ENCODE results near the gene PIAS4. TPM values are rescaled to one million over a fixed set of nuclear protein-coding genes. Genes with fewer than 3 reads are reported as not detected.
A peak's percentile ranks its signal among the peaks of the same experiment; 100 is the strongest.

The PIAS4 gene
- total RNA-seq, 1 donor from 2014 or later, result 48.0 TPM

DNA sequence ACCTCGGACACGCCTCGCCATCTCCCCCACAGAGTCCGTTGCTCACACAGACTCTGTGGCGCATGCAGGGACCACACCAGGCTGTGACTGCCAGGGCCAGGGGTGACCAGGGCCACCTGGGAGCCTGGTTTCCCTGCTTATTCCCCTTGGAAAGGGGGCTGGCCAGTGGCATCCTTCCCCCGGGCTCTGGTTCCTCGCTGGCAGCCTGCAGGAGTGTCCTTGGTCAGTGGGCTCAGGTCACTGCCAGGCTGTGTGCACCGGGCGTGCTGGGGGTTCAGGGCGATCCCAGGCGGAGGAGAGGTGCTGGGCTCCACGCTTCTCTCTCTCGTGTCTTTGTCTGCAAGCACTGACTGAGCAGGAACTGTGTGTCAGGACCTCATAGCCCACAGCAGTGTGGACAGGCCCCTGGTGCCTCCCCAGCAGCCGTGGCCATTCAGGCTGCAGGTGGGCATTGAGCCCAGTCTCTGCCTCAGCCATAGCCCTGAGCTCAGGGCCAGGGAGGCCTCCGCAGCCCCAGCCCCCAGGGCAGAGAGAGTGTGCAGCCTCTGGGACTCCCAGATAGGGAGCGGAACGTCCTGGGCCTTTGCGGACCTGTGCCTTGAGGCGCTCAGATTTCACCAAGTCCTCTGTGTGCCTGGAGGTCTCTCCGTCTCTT lies 6.5 kb downstream of the PIAS4 start:
- Mint-ChIP-seq H3K4me1 (peaks cover 43% of the 10 kb centered on the region), H3K27me3 (ENCODE audit: low read depth) (no peaks in the 10 kb centered on the region), H3K4me3 (no peak overlapping the region), H3K27ac (peak overlapping the region; percentile 56), H3K9me3 (no peaks in the 10 kb centered on the region), H3K36me3 (peaks cover 7% of the 10 kb centered on the region)
- DNase-seq (ENCODE audit: low spot score in 2 of 2, unreplicated experiment in 2 of 2), result no peak
- TF ChIP-seq, protein P1, sequence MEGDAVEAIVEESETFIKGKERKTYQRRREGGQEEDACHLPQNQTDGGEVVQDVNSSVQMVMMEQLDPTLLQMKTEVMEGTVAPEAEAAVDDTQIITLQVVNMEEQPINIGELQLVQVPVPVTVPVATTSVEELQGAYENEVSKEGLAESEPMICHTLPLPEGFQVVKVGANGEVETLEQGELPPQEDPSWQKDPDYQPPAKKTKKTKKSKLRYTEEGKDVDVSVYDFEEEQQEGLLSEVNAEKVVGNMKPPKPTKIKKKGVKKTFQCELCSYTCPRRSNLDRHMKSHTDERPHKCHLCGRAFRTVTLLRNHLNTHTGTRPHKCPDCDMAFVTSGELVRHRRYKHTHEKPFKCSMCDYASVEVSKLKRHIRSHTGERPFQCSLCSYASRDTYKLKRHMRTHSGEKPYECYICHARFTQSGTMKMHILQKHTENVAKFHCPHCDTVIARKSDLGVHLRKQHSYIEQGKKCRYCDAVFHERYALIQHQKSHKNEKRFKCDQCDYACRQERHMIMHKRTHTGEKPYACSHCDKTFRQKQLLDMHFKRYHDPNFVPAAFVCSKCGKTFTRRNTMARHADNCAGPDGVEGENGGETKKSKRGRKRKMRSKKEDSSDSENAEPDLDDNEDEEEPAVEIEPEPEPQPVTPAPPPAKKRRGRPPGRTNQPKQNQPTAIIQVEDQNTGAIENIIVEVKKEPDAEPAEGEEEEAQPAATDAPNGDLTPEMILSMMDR (IDR thresholded peaks at IDR 0.05; ENCODE audit: unreplicated experiment), result no peak

DNA sequence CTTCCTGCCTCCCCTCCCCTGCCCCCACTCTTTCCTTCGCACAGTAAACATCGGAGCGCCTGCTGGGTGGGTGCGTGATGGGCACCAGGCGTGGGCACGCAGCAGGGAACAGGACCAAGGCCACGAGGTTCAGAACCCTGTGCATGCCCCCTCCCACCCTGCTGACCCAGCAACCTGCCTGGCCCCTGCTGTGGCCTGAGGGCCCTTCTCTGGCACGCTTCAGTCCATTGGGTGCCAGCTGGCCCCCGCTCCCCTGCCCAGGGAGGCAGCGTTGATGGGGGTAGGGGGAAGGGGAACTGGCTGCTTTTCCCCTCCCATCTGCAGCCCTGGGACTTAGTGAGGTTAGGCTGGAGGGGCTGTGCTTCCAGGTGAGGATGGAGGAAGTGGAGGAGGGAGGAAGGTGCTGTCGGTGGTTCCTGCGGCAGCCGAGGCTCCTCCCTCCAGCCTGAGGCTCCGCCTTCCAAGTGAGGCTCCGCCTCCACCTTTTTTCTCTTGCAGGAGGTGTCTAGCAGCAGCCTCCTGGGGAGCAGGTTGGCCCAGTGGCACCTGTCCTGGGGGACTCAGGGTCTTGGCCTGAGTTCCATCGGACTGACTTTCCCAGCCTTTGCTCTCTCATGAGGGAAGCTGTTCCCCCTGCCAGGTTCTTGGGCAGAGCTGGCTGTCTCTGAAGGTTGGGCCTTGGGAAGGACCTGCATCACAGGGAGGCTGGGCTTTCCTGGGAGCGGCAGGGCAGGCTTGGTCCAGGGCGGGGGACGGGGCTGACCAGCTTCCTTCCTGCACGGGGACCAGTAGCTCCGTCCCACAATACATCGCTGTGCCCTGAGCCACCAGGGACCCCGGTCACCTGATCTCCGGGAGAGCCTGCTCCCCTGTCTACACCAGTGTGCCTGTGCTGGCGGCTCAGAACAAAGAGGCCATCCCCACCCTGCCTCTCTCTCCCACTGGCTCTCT lies 7.3 kb downstream of the PIAS4 start:
- H3K9me3 Mint-ChIP-seq, result no peaks in the 10 kb centered on the region
- peaks cover 35% of the 10 kb centered on the region for H3K4me1 Mint-ChIP-seq
- peak overlapping the region; percentile 97 for H3K27ac Mint-ChIP-seq
- peak in 1 of 2 experiments; percentile 59 for DNase-seq (ENCODE audit: low spot score in 2 of 2, unreplicated experiment in 2 of 2)
- TF ChIP-seq, protein P1 (IDR thresholded peaks at IDR 0.05; ENCODE audit: unreplicated experiment), result no peak
- no peaks in the 10 kb centered on the region for H3K27me3 Mint-ChIP-seq (ENCODE audit: low read depth)
- peak overlapping the region; percentile 60 for H3K4me3 Mint-ChIP-seq
- peaks cover 7% of the 10 kb centered on the region for H3K36me3 Mint-ChIP-seq

DNA sequence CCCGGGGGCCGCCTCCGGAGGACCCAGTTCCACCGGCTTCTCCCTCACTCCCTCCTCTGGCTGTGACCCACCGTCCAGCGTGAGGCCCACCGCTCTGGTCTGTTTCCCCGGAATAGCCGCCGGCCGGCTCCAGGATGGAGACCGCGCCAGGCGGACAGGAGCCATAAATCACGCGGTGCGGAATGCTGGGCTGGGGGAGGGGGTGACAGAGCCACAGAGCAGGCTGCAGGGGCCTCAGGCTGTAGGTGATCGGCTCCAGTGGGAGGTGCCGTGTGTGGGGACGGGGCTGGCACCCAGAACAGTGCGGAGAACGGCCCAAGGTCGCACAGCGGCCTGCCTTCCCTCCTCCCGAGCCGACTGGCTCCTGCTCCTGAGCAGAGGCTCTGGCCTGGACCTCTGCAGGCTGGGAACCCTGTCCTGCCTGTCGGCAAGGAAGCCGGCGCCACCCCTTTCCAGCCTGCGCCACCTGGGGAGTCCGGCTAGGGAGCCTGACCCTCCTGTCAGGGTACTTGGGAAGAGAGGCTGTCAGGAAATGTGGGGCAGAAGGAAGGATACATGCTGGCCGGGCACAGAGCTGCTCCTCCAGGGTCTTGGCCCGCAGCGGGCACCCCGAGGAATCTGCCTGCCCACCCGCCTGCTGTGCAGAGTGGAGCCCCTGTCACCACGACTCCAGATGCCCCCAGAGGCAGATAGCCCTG lies 8.3 kb downstream of the PIAS4 start:
- Mint-ChIP-seq H3K4me1 (peaks cover 27% of the 10 kb centered on the region), H3K4me3 (peak overlapping the region; percentile 60), H3K27ac (peak overlapping the region; percentile 97), H3K36me3 (peaks cover 7% of the 10 kb centered on the region), H3K9me3 (no peaks in the 10 kb centered on the region), H3K27me3 (ENCODE audit: low read depth) (no peaks in the 10 kb centered on the region)
- DNase-seq (ENCODE audit: low spot score in 2 of 2, unreplicated experiment in 2 of 2), result peak; percentile 67 to 88
- TF ChIP-seq, protein P1 (IDR thresholded peaks at IDR 0.05; ENCODE audit: unreplicated experiment), result no peak

DNA sequence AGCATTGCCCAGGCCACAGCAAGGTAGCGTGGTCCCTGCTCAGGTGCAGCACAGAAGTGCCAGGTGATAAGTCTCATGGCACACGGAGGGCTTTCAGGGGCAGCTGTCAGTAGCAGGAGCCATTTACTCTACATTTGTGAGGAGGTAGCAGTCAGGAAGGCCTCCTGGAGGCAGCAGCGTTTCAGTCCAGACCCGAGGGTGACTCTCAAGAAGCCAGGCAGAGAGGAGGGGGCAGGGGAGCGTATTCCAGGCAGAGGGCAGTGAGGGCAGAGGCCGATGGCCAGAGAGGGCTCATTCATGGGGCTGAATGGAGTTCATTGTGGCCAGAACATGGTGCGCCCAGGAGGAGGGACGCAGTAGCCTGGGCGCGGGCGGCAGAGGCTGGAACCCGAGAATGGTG lies 8.9 kb downstream of the PIAS4 start:
- Mint-ChIP-seq H3K4me1 (peaks cover 22% of the 10 kb centered on the region), H3K27ac (peak overlapping the region; percentile 97), H3K4me3 (no peak overlapping the region), H3K36me3 (peaks cover 9% of the 10 kb centered on the region), H3K9me3 (no peaks in the 10 kb centered on the region), H3K27me3 (ENCODE audit: low read depth) (no peaks in the 10 kb centered on the region)
- no peak for DNase-seq (ENCODE audit: low spot score in 2 of 2, unreplicated experiment in 2 of 2)
- TF ChIP-seq, protein P1 (IDR thresholded peaks at IDR 0.05; ENCODE audit: unreplicated experiment), result no peak

GRCh38 chr19:4016903-4017638 lies 9.5 kb downstream of the PIAS4 start:
- Mint-ChIP-seq H3K9me3 (peaks cover 2% of the 10 kb centered on the region), H3K27me3 (ENCODE audit: low read depth) (no peaks in the 10 kb centered on the region), H3K36me3 (peaks cover 12% of the 10 kb centered on the region), H3K4me1 (peaks cover 22% of the 10 kb centered on the region), H3K4me3 (no peak overlapping the region), H3K27ac (peak overlapping the region; percentile 56)
- TF ChIP-seq, protein P1 (IDR thresholded peaks at IDR 0.05; ENCODE audit: unreplicated experiment), result no peak
- DNase-seq (ENCODE audit: low spot score in 2 of 2, unreplicated experiment in 2 of 2), result no peak
